Aorta (tissue), 5 donors: Measurements from ENCODE around the gene SCART1. TPM values are rescaled to one million over a fixed set of nuclear protein-coding genes. Genes with fewer than 3 reads are reported as not detected.
"Not testable (repeated sequence)": the region's sequence is repeated elsewhere in the genome, so short reads cannot be mapped to it uniquely, and the experiment has no call there.

Source experiments
- ATAC-seq: fragments of 200-7000 bp; cut with Tn5 transposase; one replicate; pipeline ENCODE4 v1.9.1; 2022; ENCODE audit warnings: moderate library complexity; ENCODE audit not compliant: low FRiP score
- DNase-seq, 2 donors: peaks; one replicate each; pipeline ENCODE4 v3.0.0-alpha.2; 2020
- H3K27ac ChIP-seq, 2 donors: one replicate each; pipeline ENCODE4 v1.5.1; 2013; ENCODE audit warnings: low read length in 2 of 2, mild to moderate bottlenecking in 2 of 2, moderate library complexity in 2 of 2, control low read depth in 1 of 2, inconsistent platforms in 1 of 2, low read depth in 1 of 2
- H3K27me3 ChIP-seq, 2 donors: one replicate each; pipeline ENCODE4 v1.6.1; 2013; ENCODE audit warnings: control low read depth in 1 of 2, low read length in 1 of 2, mild to moderate bottlenecking in 1 of 2, moderate library complexity in 1 of 2; ENCODE audit not compliant: insufficient read depth in 2 of 2, control insufficient read depth in 1 of 2
- H3K36me3 ChIP-seq, 2 donors: one replicate each; pipeline ENCODE4 v1.6.1; 2013; ENCODE audit warnings: control low read depth in 1 of 2, low read length in 1 of 2, mild to moderate bottlenecking in 1 of 2; ENCODE audit not compliant: insufficient read depth in 2 of 2, control insufficient read depth in 1 of 2
- H3K4me1 ChIP-seq, 2 donors: one replicate each; pipeline ENCODE4 v1.6.1; 2013; ENCODE audit warnings: low read length in 2 of 2, control low read depth in 1 of 2, mild to moderate bottlenecking in 1 of 2, moderate library complexity in 1 of 2; ENCODE audit not compliant: insufficient read depth in 2 of 2, control insufficient read depth in 1 of 2
- H3K4me3 ChIP-seq, 2 donors: one replicate each; pipeline ENCODE4 v1.5.1; 2013; ENCODE audit warnings: low read length in 2 of 2, control low read depth in 1 of 2, mild to moderate bottlenecking in 1 of 2
- H3K9me3 ChIP-seq: one replicate; pipeline ENCODE4 v1.6.1; 2013; ENCODE audit warnings: mild to moderate bottlenecking, low read length; ENCODE audit not compliant: control insufficient read depth
- WGBS, 2 donors: extraction: QIAGEN DNeasy Blood & Tissue Kit; methylation state at CpG; one replicate each; pipeline ENCODE4 v1.1.7; 2013; 5-methylcytosine and 5-hydroxymethylcytosine counted together
- intact Hi-C, 2 donors: fragments of 100-400 bp; cut with DNase I; formaldehyde crosslinking; loops; one replicate each; pipeline versions ENCODE4 v1.14.2 to v1.15.0; 2022
- long read RNA-seq, 2 donors: library from polyadenylated mRNA; unstranded; transcript quantifications; one replicate each; pipeline ENCODE4 v2.0.0, GENCODE V29; 2020 to 2021
- polyA plus RNA-seq, 2 donors: library from polyadenylated mRNA; stranded (reverse); fragments of 200-250 nt; gene quantifications; one replicate each; pipeline ENCODE4 v1.2.3, GENCODE V29; 2013
- total RNA-seq, 2 donors: library from RNA; stranded (reverse); fragmentation: NEBNext Ultra II Directional; extraction: Animal tissue kit (Norgen Biotek cat#: 25700); gene quantifications; one replicate each; pipeline ENCODE4 v1.2.1, GENCODE V29; 2021
- donor health status: healthy with polysubstance abuse.
- donor health status: Bipolar disorder and iron deficiency.
- donor health status: DM: no; HTN: no; CAD: no.
- donor health status: DM: no; HTN: no; CAD: no.
- donor health status: DM: yes; HTN: yes; CAD: no.

SCART1 gene
- 1 to 10 TPM; 5.4 to 7.3 TPM for total RNA-seq
- 1 to 10 TPM in 1 of 2 donors, not detected in 1; 2.4 TPM for polyA plus RNA-seq
- long read RNA-seq, donor 1 = 0 reads
- long read RNA-seq, donor 2 = 0 reads

- Histone ChIP-seq H3K36me3 (no peaks in the 10 kb centered on the region), H3K27ac (no peak within 1 kb of the TSS), H3K4me1 (no peaks in the 10 kb centered on the region), H3K4me3 (no peak within 1 kb of the TSS), H3K9me3 (no peaks in the 10 kb centered on the region), H3K27me3 (no peaks in the 10 kb centered on the region)
- DNase-seq (no peak), ATAC-seq (no peak)
- WGBS, 2 donors = 88 to 90% methylated on average over 11 of the region's 11 CpGs
- intact Hi-C loops = no loop called here
Observed at GRCh38 chr10:133453516-133454203, at the start of gene SCART1. TSS of gene SCART1 (plus strand) at chr10:133453945. CDS start at chr10:133453998, 53 bp downstream.

- ATAC-seq = no peak
- H3K27ac ChIP-seq = no peak overlapping the region
- no peaks in the 10 kb centered on the region for H3K9me3 ChIP-seq
- H3K4me1 ChIP-seq = no peaks in the 10 kb centered on the region
- no peak for DNase-seq
- H3K36me3 ChIP-seq = peaks cover 0 to 3% of the 10 kb centered on the region in 2 donors
- H3K4me3 ChIP-seq = no peak overlapping the region
- H3K27me3 ChIP-seq = no peaks in the 10 kb centered on the region
- WGBS, 2 donors = 43 to 49% methylated on average over 2 of the region's 2 CpGs
- intact Hi-C loops = no loop called here
Observed at GRCh38 chr10:133405272-133405671, 48.5 kb upstream of the SCART1 start.

DNA sequence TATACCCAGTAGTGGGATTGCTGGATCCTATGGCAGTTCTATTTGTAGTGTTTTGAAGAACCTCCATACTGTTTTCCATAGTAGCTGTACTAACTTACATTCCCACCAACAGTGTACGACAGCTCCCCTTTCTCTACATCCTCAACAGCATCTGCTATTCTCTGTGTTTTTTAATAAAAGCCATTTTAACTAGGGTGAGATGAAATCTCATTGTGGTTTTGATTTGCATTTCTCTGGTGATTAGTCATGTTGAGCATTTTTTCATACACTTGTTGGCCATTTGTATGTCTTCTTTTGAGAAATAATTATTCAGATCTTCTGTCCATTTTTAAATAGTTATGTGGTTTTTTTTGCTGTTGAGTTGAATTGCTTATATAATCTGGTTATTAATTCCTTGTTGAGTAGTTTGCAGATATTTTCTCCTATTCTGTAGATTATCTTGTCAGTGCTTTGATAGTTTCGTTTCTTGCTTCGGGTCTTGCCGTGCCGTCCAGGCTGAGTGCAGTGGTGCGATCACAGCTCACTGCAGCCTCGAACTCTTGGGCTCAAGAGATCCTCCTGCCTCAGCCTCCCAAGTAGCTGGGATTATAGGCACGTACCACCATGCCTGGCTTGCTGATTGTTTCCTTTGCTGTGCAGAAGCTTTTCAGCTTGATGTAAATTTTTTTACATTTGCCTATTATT lies 47.8 kb upstream of the SCART1 start:
- 90 to 94% methylated on average over 8 of the region's 8 CpGs for WGBS, 2 donors
- no peak for ATAC-seq
- H3K9me3 ChIP-seq = no peaks in the 10 kb centered on the region
- no peak for DNase-seq
- intact Hi-C loops = no loop called here
- H3K27ac ChIP-seq = no peak overlapping the region
- H3K4me1 ChIP-seq = no peaks in the 10 kb centered on the region
- H3K36me3 ChIP-seq = peaks cover 0 to 3% of the 10 kb centered on the region in 2 donors
- H3K4me3 ChIP-seq = no peak overlapping the region
- H3K27me3 ChIP-seq = no peaks in the 10 kb centered on the region

- H3K36me3 ChIP-seq = no peaks in the 10 kb centered on the region
- no peak overlapping the region for H3K4me3 ChIP-seq
- WGBS, 2 donors = 98% methylated on average over 7 of the region's 7 CpGs
- DNase-seq (no peak), ATAC-seq (no peak)
- no peaks in the 10 kb centered on the region for H3K27me3 ChIP-seq
- no peaks in the 10 kb centered on the region for H3K9me3 ChIP-seq
- no peaks in the 10 kb centered on the region for H3K4me1 ChIP-seq
- no peak overlapping the region for H3K27ac ChIP-seq
- intact Hi-C loops = no loop called here
Observed at GRCh38 chr10:133411523-133412380, 42.0 kb upstream of the SCART1 start.

DNA sequence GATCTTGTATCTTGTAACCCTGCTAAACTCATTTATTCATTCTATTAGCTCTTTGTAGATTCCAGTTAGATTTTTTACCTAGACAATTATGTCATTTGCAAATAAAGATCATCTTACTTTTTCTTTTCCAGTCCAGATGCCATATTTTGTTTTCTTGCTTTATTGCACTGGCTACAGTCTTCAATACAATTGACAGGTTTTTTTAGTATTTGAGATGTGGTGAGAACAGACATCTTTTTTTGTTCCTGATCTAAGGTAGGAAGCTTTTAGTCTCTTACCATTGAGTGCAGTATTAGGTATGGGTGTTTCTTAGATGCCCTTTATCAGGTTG lies 41.4 kb upstream of the SCART1 start:
- no peaks in the 10 kb centered on the region for H3K9me3 ChIP-seq
- intact Hi-C loops = no loop called here
- no peaks in the 10 kb centered on the region for H3K27me3 ChIP-seq
- ATAC-seq = no peak
- no peak overlapping the region for H3K27ac ChIP-seq
- no peak overlapping the region for H3K4me3 ChIP-seq
- H3K4me1 ChIP-seq = no peaks in the 10 kb centered on the region
- H3K36me3 ChIP-seq = no peaks in the 10 kb centered on the region
- DNase-seq = no peak

DNA sequence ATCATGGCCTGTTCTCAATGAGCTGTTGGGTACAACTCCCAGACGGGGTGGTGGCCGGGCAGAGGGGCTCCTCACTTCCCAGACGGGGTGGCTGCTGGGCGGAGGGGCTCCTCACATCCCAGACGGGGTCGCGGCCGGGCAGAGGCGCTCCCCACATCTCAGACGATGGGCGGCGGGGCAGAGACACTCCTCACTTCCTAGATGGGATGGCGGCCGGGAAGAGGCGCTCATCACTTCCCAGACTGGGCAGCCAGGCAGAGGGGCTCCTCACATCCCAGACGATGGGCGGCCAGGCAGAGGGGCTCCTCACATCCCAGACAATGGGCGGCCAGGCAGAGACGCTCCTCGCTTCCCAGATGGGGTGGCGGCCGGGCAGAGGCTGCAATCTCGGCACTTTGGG lies 39.3 kb upstream of the SCART1 start:
- 98 to 99% methylated on average over 22 of the region's 23 CpGs for WGBS, 2 donors
- ATAC-seq, H3K27ac ChIP-seq, H3K36me3 ChIP-seq, intact Hi-C loops, DNase-seq, H3K4me3 ChIP-seq, H3K9me3 ChIP-seq, H3K27me3 ChIP-seq, H3K4me1 ChIP-seq: not testable (repeated sequence)

- peaks cover 0 to 2% of the 10 kb centered on the region in 2 donors for H3K36me3 ChIP-seq
- no peaks in the 10 kb centered on the region for H3K27me3 ChIP-seq
- no peaks in the 10 kb centered on the region for H3K9me3 ChIP-seq
- ATAC-seq = no peak
- DNase-seq = peak in 1 of 2 donors; percentile 57
- intact Hi-C loops = no loop called here
- H3K4me1 ChIP-seq = no peaks in the 10 kb centered on the region
- H3K4me3 ChIP-seq = no peak overlapping the region
- H3K27ac ChIP-seq = no peak overlapping the region
- WGBS, 2 donors = 94 to 98% methylated on average over 25 of the region's 25 CpGs
Observed at GRCh38 chr10:133415752-133416151, 38.0 kb upstream of the SCART1 start.

DNA sequence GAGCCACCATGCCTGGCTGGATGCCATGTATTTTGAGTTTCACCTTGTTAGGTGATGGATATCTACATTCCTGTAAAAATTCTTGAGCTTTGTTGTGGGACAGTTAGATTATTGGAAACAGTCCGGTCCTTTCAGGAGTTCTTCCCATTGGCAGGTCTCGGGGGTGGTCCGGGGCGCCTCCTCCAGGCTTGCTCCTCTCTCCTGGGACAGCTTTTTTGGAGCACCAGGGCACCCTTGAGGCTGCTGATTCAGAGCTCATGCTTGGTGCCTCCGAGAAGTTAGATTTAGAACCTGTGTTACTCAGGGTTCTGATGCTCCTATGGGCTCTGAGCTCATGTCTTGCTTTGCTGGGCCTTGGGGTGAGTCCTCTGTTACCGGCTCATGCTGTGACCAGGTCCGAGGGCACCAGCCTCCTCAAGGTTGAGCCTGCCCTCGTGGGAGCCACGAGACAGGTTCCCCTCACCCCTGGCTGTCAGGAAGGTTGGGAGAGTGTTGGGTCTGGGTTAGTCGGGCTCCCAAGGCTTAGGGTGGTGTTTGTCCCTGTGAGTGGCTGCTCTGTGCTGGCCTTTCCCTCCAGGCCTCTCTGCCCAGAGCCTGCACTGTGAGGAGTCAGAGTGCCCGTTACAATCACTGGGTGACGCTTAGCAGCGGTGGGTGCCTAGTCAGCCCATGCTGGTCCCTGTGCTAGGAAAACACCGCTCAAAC lies 35.3 kb upstream of the SCART1 start:
- no peak for ATAC-seq
- H3K27me3 ChIP-seq = peaks cover 0 to under 1% of the 10 kb centered on the region in 2 donors
- peaks cover 0 to 2% of the 10 kb centered on the region in 2 donors for H3K36me3 ChIP-seq
- WGBS, 2 donors = 95 to 96% methylated on average over 14 of the region's 14 CpGs
- peak in 1 of 2 donors; percentile 58 for DNase-seq
- intact Hi-C loops = no loop called here
- H3K4me1 ChIP-seq = no peaks in the 10 kb centered on the region
- no peaks in the 10 kb centered on the region for H3K9me3 ChIP-seq
- no peak overlapping the region for H3K4me3 ChIP-seq
- no peak overlapping the region for H3K27ac ChIP-seq
